ENCODE measurements around the gene UBE2J1.

UBE2J1 gene

DNA sequence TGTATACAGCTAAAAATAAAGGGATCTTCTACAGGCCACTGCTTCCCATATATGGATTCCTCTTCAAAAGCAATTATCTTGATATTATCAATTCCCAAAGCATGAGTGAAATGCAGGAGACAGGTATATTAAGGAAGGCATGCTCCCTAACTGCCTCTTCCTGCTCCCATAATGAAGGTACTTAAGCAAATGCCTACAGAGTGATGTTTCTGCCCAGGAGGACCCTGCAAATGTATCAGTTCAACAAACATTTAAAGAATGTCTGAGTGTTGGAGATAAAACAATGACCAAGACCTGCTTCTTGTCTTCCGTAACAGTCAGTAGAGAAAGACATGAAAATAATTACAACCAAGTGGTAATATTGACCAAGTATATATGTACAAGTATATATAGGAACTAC lies 4.2 kb downstream of the UBE2J1 start:
- H3K4me3 ChIP-seq (replicated peaks; ENCODE audit: low read depth, low read length): no peak overlapping the region
- DNase-seq (ENCODE audit: extremely low read depth, low read depth): no peak
- TF ChIP-seq, protein P1, sequence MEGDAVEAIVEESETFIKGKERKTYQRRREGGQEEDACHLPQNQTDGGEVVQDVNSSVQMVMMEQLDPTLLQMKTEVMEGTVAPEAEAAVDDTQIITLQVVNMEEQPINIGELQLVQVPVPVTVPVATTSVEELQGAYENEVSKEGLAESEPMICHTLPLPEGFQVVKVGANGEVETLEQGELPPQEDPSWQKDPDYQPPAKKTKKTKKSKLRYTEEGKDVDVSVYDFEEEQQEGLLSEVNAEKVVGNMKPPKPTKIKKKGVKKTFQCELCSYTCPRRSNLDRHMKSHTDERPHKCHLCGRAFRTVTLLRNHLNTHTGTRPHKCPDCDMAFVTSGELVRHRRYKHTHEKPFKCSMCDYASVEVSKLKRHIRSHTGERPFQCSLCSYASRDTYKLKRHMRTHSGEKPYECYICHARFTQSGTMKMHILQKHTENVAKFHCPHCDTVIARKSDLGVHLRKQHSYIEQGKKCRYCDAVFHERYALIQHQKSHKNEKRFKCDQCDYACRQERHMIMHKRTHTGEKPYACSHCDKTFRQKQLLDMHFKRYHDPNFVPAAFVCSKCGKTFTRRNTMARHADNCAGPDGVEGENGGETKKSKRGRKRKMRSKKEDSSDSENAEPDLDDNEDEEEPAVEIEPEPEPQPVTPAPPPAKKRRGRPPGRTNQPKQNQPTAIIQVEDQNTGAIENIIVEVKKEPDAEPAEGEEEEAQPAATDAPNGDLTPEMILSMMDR (IDR thresholded peaks at IDR 0.05; ENCODE audit: low read depth, low read length, missing control alignments): no peak

GRCh38 chr6:89347825-89348224 lies 4.7 kb downstream of the UBE2J1 start:
- H3K4me3 ChIP-seq (replicated peaks; ENCODE audit: low read depth, low read length): no peak overlapping the region
- no peak for DNase-seq (ENCODE audit: extremely low read depth, low read depth)
- TF ChIP-seq, protein P1 (IDR thresholded peaks at IDR 0.05; ENCODE audit: low read depth, low read length, missing control alignments): no peak

DNA sequence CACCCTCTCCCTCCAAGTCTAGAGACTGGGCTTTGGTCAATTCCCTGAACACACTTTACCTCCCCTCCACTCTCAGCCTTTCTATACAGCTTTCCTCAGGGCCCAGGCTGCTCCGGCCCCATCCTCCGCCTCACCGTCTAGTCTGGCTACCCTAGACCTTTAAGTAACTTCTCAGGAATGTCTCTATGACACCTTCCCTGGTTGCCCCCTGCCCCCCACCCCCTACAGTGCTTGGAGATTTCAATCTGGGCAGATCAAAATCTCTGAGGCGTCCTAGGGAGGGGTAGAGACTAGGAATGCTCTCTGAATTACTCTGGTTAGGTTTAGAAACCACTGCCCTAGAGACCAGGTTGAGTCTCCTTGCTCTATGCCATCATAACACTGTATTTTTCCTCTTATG lies 6.1 kb downstream of the UBE2J1 start:
- DNase-seq (ENCODE audit: extremely low read depth, low read depth): no peak
- no peak overlapping the region for H3K4me3 ChIP-seq (replicated peaks; ENCODE audit: low read depth, low read length)
- TF ChIP-seq, protein P1 (IDR thresholded peaks at IDR 0.05; ENCODE audit: low read depth, low read length, missing control alignments): no peak

DNA sequence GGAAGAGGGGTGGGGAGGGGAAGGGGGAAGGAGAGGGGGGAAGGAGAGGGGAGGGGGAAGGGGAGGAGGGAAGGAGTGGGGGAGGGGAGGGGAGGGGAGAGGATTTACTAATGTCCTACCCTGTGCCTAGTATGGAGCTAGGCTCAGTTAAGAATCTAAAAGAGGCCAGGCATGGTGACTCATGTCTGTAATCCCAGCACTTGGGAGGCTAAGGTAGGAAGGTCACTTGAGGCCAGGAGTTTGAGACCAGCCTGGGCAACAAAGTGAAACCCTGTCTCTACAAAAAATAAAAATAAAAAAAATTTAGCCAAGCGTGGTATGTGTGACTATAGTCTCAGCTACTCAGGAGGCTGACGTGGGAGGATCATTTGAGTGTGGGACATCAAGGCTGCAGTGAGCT lies 13.0 kb downstream of the UBE2J1 start:
- DNase-seq (ENCODE audit: extremely low read depth, low read depth): no peak
- no peak overlapping the region for H3K4me3 ChIP-seq (replicated peaks; ENCODE audit: low read depth, low read length)
- TF ChIP-seq, protein P1 (IDR thresholded peaks at IDR 0.05; ENCODE audit: low read depth, low read length, missing control alignments): no peak

- TF ChIP-seq, protein P1 (IDR thresholded peaks at IDR 0.05; ENCODE audit: low read depth, low read length, missing control alignments): no peak
- DNase-seq (ENCODE audit: extremely low read depth, low read depth): no peak
- no peak overlapping the region for H3K4me3 ChIP-seq (replicated peaks; ENCODE audit: low read depth, low read length)
These were observed 17.4 kb downstream of the UBE2J1 start for GRCh38 chr6:89335164-89335563.

- TF ChIP-seq, protein P1 (IDR thresholded peaks at IDR 0.05; ENCODE audit: low read depth, low read length, missing control alignments): no peak
- no peak for DNase-seq (ENCODE audit: extremely low read depth, low read depth)
- H3K4me3 ChIP-seq (replicated peaks; ENCODE audit: low read depth, low read length): no peak overlapping the region
These were observed 21.6 kb downstream of the UBE2J1 start for GRCh38 chr6:89330910-89331309.

- TF ChIP-seq, protein P1 (IDR thresholded peaks at IDR 0.05; ENCODE audit: low read depth, low read length, missing control alignments): no peak
- no peak for DNase-seq (ENCODE audit: extremely low read depth, low read depth)
- no peak overlapping the region for H3K4me3 ChIP-seq (replicated peaks; ENCODE audit: low read depth, low read length)
These were observed 23.5 kb downstream of the UBE2J1 start for GRCh38 chr6:89328976-89329375.

Data from HFF-Myc (cell line).